DND-41 (cell line): ENCODE measurements around the gene GID8.

Source experiments
- ATAC-seq: fragments of 200-7000 bp; cut with Tn5 transposase; 3 replicates; pipeline ENCODE4 v1.9.1; 2021; ENCODE audit warnings: low read depth; ENCODE audit not compliant: insufficient read depth
- DNase-seq: peaks from one replicate; pipeline ENCODE4 v3.0.0-alpha.2; 2020
- H2AFZ ChIP-seq: 2 replicates; pipeline ENCODE4 v1.6.0; 2012; ENCODE audit warnings: low read depth, low read length
- H3K27ac ChIP-seq: 2 replicates; pipeline ENCODE4 v1.5.1; 2012; ENCODE audit warnings: low read length, inconsistent platforms
- H3K27me3 ChIP-seq: fragments of 200-600 bp; sonication (generic); 2 replicates; pipeline ENCODE4 v1.6.0; 2012; ENCODE audit warnings: low read length, mild to moderate bottlenecking, inconsistent platforms; ENCODE audit not compliant: insufficient read depth, poor library complexity
- H3K36me3 ChIP-seq: 2 replicates; pipeline ENCODE4 v1.5.1; 2012; ENCODE audit warnings: low read length, inconsistent platforms; ENCODE audit not compliant: insufficient read depth
- H3K4me1 ChIP-seq: 2 replicates; pipeline ENCODE4 v1.5.1; 2012; ENCODE audit warnings: mild to moderate bottlenecking, low read length; ENCODE audit not compliant: insufficient read depth
- H3K4me2 ChIP-seq: 2 replicates; pipeline ENCODE4 v1.6.0; 2012; ENCODE audit warnings: mild to moderate bottlenecking, moderate library complexity, low read length, inconsistent platforms; ENCODE audit not compliant: insufficient read depth
- H3K4me3 ChIP-seq, 2 experiments: fragments of 200-600 bp in 1 of 2; shearing (Covaris generic) in 1 of 2; 2 replicates each; pipeline ENCODE4 v1.5.1; 2012 to 2016; ENCODE audit warnings: inconsistent platforms in 2 of 2, low read length in 2 of 2, mild to moderate bottlenecking in 2 of 2, low read depth in 1 of 2, moderate library complexity in 1 of 2
- H3K79me2 ChIP-seq: 2 replicates; pipeline ENCODE4 v1.6.0; 2012; ENCODE audit warnings: low read length, inconsistent platforms; ENCODE audit not compliant: insufficient read depth
- H3K9ac ChIP-seq: 2 replicates; pipeline ENCODE4 v1.6.0; 2012; ENCODE audit warnings: low read depth, mild to moderate bottlenecking, inconsistent platforms, low read length, moderate library complexity
- H3K9me3 ChIP-seq: 2 replicates; pipeline ENCODE4 v1.5.1; 2012; ENCODE audit warnings: low read length, moderate library complexity, mild to moderate bottlenecking, inconsistent platforms; ENCODE audit not compliant: insufficient read depth, severe bottlenecking
- H4K20me1 ChIP-seq: 2 replicates; pipeline ENCODE4 v1.6.0; 2012; ENCODE audit warnings: low read length; ENCODE audit not compliant: insufficient read depth
- EZH2 ChIP-seq: IDR thresholded peaks from 3 replicates; pipeline ENCODE4 v1.6.1; 2012; ENCODE audit warnings: borderline replicate concordance, low read depth, mild to moderate bottlenecking, moderate library complexity, low read length, inconsistent platforms; ENCODE audit not compliant: severe bottlenecking
- TF ChIP-seq, protein P1 (sequence below): IDR thresholded peaks from 2 replicates; pipeline ENCODE4 v1.5.1; 2012; ENCODE audit warnings: borderline replicate concordance, low read length, moderate library complexity, mild to moderate bottlenecking; ENCODE audit not compliant: poor library complexity, severe bottlenecking; ENCODE audit errors: extremely low read depth

Gene GID8

DNA sequence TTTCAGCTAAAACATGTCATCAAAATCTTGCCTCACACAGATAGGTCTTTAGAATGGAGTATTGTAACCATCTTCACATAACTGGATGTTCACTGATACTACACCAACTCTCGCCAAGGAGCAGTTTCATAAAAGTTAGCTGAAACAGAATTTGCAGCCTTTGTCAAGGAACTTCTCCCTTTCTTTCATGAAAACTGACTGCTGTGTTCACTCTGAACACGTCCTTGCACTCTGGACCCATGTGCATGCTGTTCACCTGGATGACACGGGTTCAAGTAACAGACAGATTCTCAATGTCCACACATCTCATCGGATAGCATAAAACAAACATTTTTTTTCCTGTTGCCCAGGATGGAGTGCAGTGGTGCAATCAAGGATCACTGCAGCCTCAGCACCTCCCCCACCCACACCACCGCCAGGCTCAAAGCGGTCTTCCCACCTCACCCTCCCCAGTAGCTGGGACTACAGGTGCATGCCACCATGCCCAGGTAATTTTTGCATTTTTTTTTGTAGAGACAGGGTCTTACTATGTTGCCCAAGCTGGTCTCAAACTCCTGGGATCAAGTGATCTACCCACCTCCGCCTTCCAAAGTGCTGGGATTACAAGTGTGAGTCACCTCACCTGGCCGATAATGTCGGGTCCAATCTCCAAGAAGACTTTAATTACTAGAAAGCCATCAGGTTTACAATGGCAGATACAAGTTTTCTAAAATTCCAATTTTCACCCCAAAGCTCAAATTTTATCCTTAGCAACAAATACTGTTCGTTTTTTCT lies 21.1 kb upstream of the GID8 start:
- DNase-seq (no peak), ATAC-seq (no peak)
- Histone ChIP-seq H3K79me2 (peaks cover 100% of the 10 kb centered on the region), H3K4me3 (no peak overlapping the region), H3K27ac (no peak overlapping the region), H3K4me1 (peaks cover 26% of the 10 kb centered on the region), H3K4me2 (no peak overlapping the region), H4K20me1 (peaks cover 94% of the 10 kb centered on the region), H3K36me3 (peaks cover 34% of the 10 kb centered on the region), H3K27me3 (no peaks in the 10 kb centered on the region), H3K9ac (no peak overlapping the region), H2AFZ (no peak overlapping the region), H3K9me3 (no peaks in the 10 kb centered on the region)
- TF ChIP-seq EZH2 = no peak
- TF ChIP-seq, protein P1, sequence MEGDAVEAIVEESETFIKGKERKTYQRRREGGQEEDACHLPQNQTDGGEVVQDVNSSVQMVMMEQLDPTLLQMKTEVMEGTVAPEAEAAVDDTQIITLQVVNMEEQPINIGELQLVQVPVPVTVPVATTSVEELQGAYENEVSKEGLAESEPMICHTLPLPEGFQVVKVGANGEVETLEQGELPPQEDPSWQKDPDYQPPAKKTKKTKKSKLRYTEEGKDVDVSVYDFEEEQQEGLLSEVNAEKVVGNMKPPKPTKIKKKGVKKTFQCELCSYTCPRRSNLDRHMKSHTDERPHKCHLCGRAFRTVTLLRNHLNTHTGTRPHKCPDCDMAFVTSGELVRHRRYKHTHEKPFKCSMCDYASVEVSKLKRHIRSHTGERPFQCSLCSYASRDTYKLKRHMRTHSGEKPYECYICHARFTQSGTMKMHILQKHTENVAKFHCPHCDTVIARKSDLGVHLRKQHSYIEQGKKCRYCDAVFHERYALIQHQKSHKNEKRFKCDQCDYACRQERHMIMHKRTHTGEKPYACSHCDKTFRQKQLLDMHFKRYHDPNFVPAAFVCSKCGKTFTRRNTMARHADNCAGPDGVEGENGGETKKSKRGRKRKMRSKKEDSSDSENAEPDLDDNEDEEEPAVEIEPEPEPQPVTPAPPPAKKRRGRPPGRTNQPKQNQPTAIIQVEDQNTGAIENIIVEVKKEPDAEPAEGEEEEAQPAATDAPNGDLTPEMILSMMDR = no peak

DNA sequence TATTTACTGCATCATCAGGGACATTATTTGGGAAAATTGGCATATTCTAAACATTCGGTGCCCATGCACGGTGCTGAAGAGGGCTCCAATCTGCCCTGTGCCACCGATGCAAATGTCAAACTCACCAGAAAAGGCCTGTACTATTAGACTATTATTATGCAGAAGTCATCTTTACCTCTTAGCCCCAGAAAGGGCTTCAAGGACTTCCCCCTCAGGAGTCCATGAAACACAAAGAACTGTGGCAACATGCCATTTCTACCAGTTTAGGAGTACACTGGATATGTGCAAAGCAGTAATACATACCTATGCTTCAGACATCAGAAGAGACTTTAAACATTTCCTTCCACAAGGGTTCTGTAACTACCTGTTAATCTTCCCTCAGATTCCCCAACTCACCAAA lies 20.2 kb upstream of the GID8 start:
- Histone ChIP-seq H4K20me1 (peaks cover 97% of the 10 kb centered on the region), H3K79me2 (peaks cover 100% of the 10 kb centered on the region), H2AFZ (no peak overlapping the region), H3K4me2 (no peak overlapping the region), H3K36me3 (peaks cover 30% of the 10 kb centered on the region), H3K27ac (no peak overlapping the region), H3K9me3 (no peaks in the 10 kb centered on the region), H3K9ac (no peak overlapping the region), H3K4me3 (no peak overlapping the region), H3K4me1 (peaks cover 32% of the 10 kb centered on the region), H3K27me3 (no peaks in the 10 kb centered on the region)
- TF ChIP-seq EZH2 = no peak
- TF ChIP-seq, protein P1 = no peak
- no peak for DNase-seq
- no peak for ATAC-seq

DNA sequence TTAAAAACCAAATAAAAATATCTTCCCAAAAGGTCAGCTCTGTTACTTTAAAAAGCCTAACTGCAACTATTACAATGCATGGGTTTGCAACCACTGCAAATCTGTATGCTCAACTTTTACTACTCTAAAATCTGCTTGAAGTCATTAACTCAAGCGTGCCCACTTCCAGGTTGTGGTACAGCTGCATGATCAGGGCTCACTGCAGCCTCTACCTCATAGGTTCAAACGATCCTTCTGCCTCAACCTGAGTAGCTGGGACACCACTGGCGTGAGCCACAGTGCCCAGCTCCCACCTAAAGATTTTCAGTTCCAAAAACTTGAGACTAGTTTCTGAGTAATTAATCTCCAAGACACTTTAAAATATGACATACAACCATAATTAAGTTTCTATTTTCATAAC lies 19.8 kb upstream of the GID8 start:
- no peaks in the 10 kb centered on the region for H3K27me3 ChIP-seq
- H2AFZ ChIP-seq = no peak overlapping the region
- DNase-seq (peak; percentile 41), ATAC-seq (peak; percentile 61)
- H3K79me2 ChIP-seq = peaks cover 100% of the 10 kb centered on the region
- peaks cover 26% of the 10 kb centered on the region for H3K36me3 ChIP-seq
- H3K4me2 ChIP-seq = no peak overlapping the region
- no peaks in the 10 kb centered on the region for H3K9me3 ChIP-seq
- peaks cover 37% of the 10 kb centered on the region for H3K4me1 ChIP-seq
- TF ChIP-seq EZH2 = no peak
- TF ChIP-seq, protein P1 = no peak
- peaks cover 97% of the 10 kb centered on the region for H4K20me1 ChIP-seq
- H3K4me3 ChIP-seq = no peak overlapping the region
- no peak overlapping the region for H3K27ac ChIP-seq
- no peak overlapping the region for H3K9ac ChIP-seq
